Measurements from ENCODE around the gene FNBP1L. TPM values are rescaled to one million over a fixed set of nuclear protein-coding genes. Genes with fewer than 3 reads are reported as not detected.
A peak's percentile ranks its signal among the peaks of the same experiment; 100 is the strongest.

The FNBP1L gene
- total and polyA plus RNA-seq, 2 of the 8 experiments (the other 6 are each of a cell fraction or from before 2014, with no cell fraction given) = 48.9 to 95.9 TPM

DNA sequence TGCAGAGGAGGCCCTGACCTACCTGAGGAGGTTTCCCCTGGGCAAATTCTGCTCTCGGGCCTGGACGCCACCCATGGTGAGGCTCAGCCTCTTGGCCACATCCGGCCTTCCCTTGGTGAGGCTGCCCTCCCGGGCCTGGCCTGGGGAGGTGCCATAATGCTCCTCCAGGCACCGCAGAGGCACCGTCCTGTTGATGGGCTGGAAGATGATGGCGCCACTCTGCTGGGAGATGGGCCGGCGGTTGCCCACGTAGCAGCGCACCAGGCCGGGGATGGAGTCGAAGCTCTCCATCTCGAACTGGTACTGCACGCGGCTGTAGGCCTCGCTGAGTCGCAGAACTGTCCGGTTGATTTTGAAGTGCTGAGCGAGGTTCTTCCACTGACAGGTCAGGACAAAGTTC lies 141.0 kb downstream of the FNBP1L start:
- Histone ChIP-seq H4K91ac (replicated peaks; ENCODE audit: insufficient read length, low read length) (no peak overlapping the region), H3K18ac (ENCODE audit: extremely low read depth, low read length) (no peak overlapping the region), H3K4me2 (ENCODE audit: insufficient read depth in 1 of 2, low read depth in 2 of 2, low read length in 2 of 2) (no peak overlapping the region), H3K14ac (ENCODE audit: insufficient read length) (no peak overlapping the region), H2BK12ac (ENCODE audit: low read depth, low read length) (no peak overlapping the region), H2BK120ac (replicated peaks; ENCODE audit: low read depth, low read length) (no peak overlapping the region), H3K27ac (ENCODE audit: low read depth, low read length) (no peak overlapping the region), H2BK5ac (ENCODE audit: low read depth, low read length) (no peak overlapping the region), H3K79me2 (ENCODE audit: control insufficient read depth in 1 of 2, insufficient read depth in 2 of 2, low read length in 2 of 2) (no peaks in the 10 kb centered on the region), H4K5ac (ENCODE audit: insufficient read length, low read depth, low read length) (no peak overlapping the region), H3K4me3 (ENCODE audit: extremely low read depth in 1 of 4, insufficient read depth in 2 of 4, low read depth in 3 of 4, low read length in 4 of 4) (no peak overlapping the region), H4K8ac (ENCODE audit: extremely low read depth, insufficient read depth, low read length) (no peak overlapping the region), H3K23me2 (ENCODE audit: low read depth, low read length) (no peaks in the 10 kb centered on the region), H3K23ac (ENCODE audit: insufficient read length) (no peak overlapping the region), H3K9me3 (ENCODE audit: insufficient read depth in 2 of 2, low read depth in 1 of 2, low read length in 1 of 2) (no peaks in the 10 kb centered on the region), H3K36me3 (ENCODE audit: control insufficient read depth in 2 of 4, insufficient read depth in 4 of 4, low read length in 3 of 4) (peaks cover 0 to 4% (median 1%) of the 10 kb centered on the region in 4 experiments; a peak in 3 of 8 replicates), H4K20me1 (replicated peaks in 1 of 2; ENCODE audit: control insufficient read depth in 1 of 2, insufficient read depth in 2 of 2, low read length in 2 of 2) (peaks cover 0 to 2% of the 10 kb centered on the region in 2 experiments), H3K56ac (replicated peaks; ENCODE audit: insufficient read length, low read depth, low read length) (no peak overlapping the region), H3K79me1 (ENCODE audit: low read depth, low read length) (no peaks in the 10 kb centered on the region), H2AK5ac (ENCODE audit: low read depth, low read length) (no peak overlapping the region), H3K27me3 (replicated peaks in 1 of 4; ENCODE audit: control insufficient read depth in 3 of 4, extremely low read depth in 1 of 4, insufficient read depth in 3 of 4, low read length in 3 of 4) (no peaks in the 10 kb centered on the region), H2BK15ac (ENCODE audit: low read length) (no peak overlapping the region), H3K4ac (replicated peaks; ENCODE audit: insufficient read length, low read depth, low read length) (no peak overlapping the region), H2BK20ac (ENCODE audit: low read length) (no peak overlapping the region), H2AFZ (ENCODE audit: low read length) (no peak overlapping the region), H3K9ac (replicated peaks in 1 of 4; ENCODE audit: extremely low read depth in 1 of 4, low read depth in 3 of 4, low read length in 3 of 4) (no peak overlapping the region), H3K4me1 (replicated peaks in 1 of 4; ENCODE audit: control insufficient read depth in 3 of 4, insufficient read depth in 4 of 4, low read length in 3 of 4) (peaks cover 0 to 5% (median 3%) of the 10 kb centered on the region in 4 experiments; a peak in 5 of 7 replicates)
- WGBS, 2 experiments (ENCODE audit: extremely low coverage in 1 of 2, insufficient coverage in 1 of 2, insufficient read length in 1 of 2, insufficient replicate concordance in 2 of 2, low coverage in 1 of 2, low lambda C conversion rate in 2 of 2, missing lambda C conversion rate in 1 of 2) = 92% methylated on average over 20 of the region's 20 CpGs; no CpG with 5 or more reads in 1 of the 2 experiments
- POLR2A ChIA-PET (ENCODE audit: partially characterized antibody) = interaction anchor here (0.8 to 1.9 kb wide), 4 partner anchors 10 to 28 kb away, joined by 3 to 8 read pairs (median 4); no protein-coding TSS in a partner anchor
- TF ChIP-seq, protein P1, sequence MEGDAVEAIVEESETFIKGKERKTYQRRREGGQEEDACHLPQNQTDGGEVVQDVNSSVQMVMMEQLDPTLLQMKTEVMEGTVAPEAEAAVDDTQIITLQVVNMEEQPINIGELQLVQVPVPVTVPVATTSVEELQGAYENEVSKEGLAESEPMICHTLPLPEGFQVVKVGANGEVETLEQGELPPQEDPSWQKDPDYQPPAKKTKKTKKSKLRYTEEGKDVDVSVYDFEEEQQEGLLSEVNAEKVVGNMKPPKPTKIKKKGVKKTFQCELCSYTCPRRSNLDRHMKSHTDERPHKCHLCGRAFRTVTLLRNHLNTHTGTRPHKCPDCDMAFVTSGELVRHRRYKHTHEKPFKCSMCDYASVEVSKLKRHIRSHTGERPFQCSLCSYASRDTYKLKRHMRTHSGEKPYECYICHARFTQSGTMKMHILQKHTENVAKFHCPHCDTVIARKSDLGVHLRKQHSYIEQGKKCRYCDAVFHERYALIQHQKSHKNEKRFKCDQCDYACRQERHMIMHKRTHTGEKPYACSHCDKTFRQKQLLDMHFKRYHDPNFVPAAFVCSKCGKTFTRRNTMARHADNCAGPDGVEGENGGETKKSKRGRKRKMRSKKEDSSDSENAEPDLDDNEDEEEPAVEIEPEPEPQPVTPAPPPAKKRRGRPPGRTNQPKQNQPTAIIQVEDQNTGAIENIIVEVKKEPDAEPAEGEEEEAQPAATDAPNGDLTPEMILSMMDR (IDR thresholded peaks at IDR 0.05; ENCODE audit: control extremely low read depth in 1 of 3, insufficient read depth in 1 of 3, low read depth in 1 of 3, low read length in 3 of 3) = peak in 1 of 3 experiments; percentile 2; a peak in 1 of 4 replicates
- TF ChIP-seq RAD21 (IDR thresholded peaks at IDR 0.05 in 1 of 2, conservative IDR thresholded peaks at IDR 0.05 in 1 of 2; ENCODE audit: low read depth in 2 of 2, low read length in 2 of 2) = peak in 1 of 2 experiments; percentile 6; a peak in 1 of 4 replicates
- TF ChIP-seq TAF7 (optimal IDR thresholded peaks at IDR 0.05; ENCODE audit: borderline replicate concordance, low read depth, low read length) = no peak
- TF ChIP-seq CHD2 (IDR thresholded peaks at IDR 0.05; ENCODE audit: low read length) = no peak
- DNase-seq (ENCODE audit: low read depth in 1 of 2, low spot score in 2 of 2) (no peak), FAIRE-seq (no peak)
- CTCF ChIA-PET (ENCODE audit: partially characterized antibody) = interaction anchor here (0.8 to 2.1 kb wide), 8 partner anchors 10 to 262 kb away, joined by 3 to 7 read pairs (median 5); no protein-coding TSS in a partner anchor

Data from H1 (cell line).